GM10248 (cell line): ENCODE results near the gene RIC8B.

Source experiments
- CTCF ChIA-PET: fragments of 300-600 bp; sonication (Branson Sonifier 250); formaldehyde crosslinking; extraction: SDS; loops from one replicate; lab custom pipeline; 2021; ENCODE audit warnings: antibody characterized with exemption; lab: Yijun Ruan, JAX
- POLR2A ChIA-PET: fragments of 350-650 bp; sonication (Branson Sonifier 250); formaldehyde crosslinking; extraction: SDS; loops from one replicate; lab custom pipeline; 2020; ENCODE audit warnings: antibody characterized with exemption; lab: Yijun Ruan, JAX
- DNase-seq: peaks from one replicate; pipeline ENCODE4 v3.0.0; 2012; ENCODE audit errors: extremely low spot score
- CTCF ChIP-seq: IDR thresholded peaks from 2 replicates; pipeline ENCODE4 v1.5.1; 2012; ENCODE audit warnings: mild to moderate bottlenecking, low read depth; ENCODE audit errors: extremely low read depth, missing control alignments, control extremely low read depth

RIC8B gene

DNA sequence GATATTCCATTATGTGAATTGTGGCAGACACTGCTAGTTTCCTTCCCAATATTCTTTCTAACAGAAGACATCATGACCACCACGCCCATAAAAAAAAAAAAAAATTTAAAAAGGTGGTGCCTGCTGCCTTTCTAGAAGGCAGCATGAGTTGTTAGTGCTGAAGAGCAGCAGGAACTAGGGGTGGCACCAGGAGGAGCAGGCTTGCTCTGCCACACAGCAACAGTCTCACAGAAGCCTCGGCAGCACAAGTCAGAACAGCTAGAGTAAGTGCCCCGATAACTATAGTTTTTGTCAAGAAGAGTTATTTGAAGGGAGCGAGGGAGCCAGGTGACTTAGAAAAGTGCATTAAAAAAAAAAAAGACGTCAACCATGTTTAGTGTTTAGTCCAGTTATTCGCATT is 114.8 kb downstream of the RIC8B start:
- ChIA-PET POLR2A (no interaction called here), CTCF (no interaction called here)
- TF ChIP-seq CTCF, result no peak
- DNase-seq, result no peak

- TF ChIP-seq CTCF, result no peak
- ChIA-PET CTCF (interaction anchor here (1.9 to 3.2 kb wide), 2 partner anchors 8 to 12 kb away, joined by 8 read pairs; no protein-coding TSS in a partner anchor), POLR2A (no interaction called here)
- no peak for DNase-seq
Measured at GRCh38 chr12:106889950-106890626, 115.6 kb downstream of the RIC8B start.

DNA sequence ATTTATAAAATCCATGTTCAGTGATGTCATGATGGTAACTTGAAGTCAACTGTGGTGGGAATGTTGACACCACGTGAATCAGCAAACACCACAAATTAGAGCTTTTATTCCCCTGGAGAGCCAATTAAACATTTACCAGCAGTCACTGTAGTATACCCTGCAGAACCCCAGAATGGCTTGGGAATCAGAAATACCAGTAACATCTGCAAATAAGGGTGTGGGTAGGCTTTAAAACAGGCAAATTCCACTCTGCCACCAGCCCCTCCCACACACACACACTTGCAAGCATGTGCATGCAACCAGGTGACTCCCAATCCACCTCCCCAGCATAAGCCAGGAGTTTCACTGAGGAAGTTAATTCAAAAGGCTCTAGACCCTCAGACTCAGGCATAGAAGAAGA is 117.6 kb downstream of the RIC8B start:
- DNase-seq, result no peak
- ChIA-PET CTCF (interaction anchor here (1.9 to 3.2 kb wide), 2 partner anchors 10 kb away, joined by 8 read pairs; no protein-coding TSS in a partner anchor), POLR2A (no interaction called here)
- no peak for TF ChIP-seq CTCF

DNA sequence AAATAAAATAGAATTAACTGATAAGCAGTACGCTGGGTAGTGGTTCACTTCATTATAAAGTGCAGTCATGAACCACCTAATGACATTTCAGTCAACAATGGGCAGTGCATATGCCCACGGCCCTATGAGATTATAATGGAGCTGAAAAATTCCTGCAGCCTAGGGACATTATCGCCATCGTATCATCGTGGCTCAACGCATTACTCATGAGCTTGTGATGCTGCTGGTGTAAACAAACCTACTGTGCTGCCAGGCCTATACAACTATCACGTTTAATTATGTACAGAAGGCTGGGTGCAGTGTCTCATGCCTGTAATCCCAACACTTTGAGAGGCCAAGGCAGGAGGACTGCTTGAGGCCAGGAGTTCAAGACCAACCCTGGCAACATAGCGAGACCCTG is 119.0 kb downstream of the RIC8B start:
- no peak for DNase-seq
- POLR2A ChIA-PET, result no interaction called here
- CTCF ChIA-PET, result interaction anchor here (1.2 to 3.2 kb wide), 4 partner anchors 8 to 212 kb away, joined by 3 to 10 read pairs (median 6); no protein-coding TSS in a partner anchor
- TF ChIP-seq CTCF, result no peak

DNA sequence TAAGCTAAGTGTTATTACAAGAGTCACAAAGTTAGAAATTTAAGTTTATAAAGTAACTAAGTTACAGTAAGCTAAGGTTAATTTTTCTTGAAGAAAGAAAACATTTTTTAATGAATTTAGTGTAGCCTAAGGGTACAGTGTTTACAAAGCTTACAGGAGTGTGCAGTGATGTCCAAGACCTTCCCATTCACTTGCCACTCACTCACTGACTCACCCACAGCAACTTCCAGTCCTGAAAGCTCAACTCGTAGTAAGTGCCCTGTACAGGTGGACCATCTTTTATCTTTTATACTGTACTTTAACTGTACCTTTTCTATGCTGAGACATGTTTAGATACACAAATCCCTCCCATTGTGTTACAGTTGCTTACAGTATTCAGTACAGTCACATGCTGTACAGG is 120.3 kb downstream of the RIC8B start:
- POLR2A ChIA-PET, result no interaction called here
- no peak for DNase-seq
- TF ChIP-seq CTCF, result no peak
- CTCF ChIA-PET, result interaction anchor here (1.1 to 2.5 kb wide), 5 partner anchors 8 to 12 kb away, joined by 3 to 10 read pairs (median 4); no protein-coding TSS in a partner anchor

DNA sequence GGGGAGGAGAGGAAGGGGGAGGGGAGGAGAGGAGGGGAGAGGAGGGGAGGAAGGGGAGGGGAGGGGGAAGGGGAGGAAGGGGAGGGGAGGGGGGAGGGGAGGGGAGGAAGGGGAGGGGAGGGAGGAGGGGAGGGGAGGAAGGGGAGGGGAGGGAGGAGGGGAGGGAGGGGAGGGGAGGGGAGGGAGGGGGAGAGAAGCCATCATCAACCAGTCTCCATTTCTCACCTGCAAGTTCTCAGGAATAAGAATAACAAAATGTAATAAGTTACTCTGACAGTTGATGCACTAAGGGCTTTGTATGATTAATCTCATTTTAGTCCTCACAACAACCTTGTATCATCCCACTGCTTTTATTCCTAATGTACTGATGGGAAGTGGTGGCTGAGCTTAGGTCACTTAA is 122.1 kb downstream of the RIC8B start:
- DNase-seq, result no peak
- TF ChIP-seq CTCF, result no peak
- ChIA-PET CTCF (interaction anchor here (1.1 to 1.3 kb wide), 4 partner anchors 9 to 55 kb away, joined by 3 to 4 read pairs (median 3); no protein-coding TSS in a partner anchor), POLR2A (no interaction called here)
